Dermis microvascular lymphatic vessel endothelial cell (primary cell): ENCODE results near the gene PRAMEF8. TPM values are rescaled to one million over a fixed set of nuclear protein-coding genes. Genes with fewer than 3 reads are reported as not detected.

Experiments
- total RNA-seq: library from RNA; depleted of rRNA; stranded (reverse); fragments of >200 nt; gene quantifications from 2 replicates; pipeline ENCODE4 v1.2.1, GENCODE V29; 2014

PRAMEF8 gene
- total RNA-seq, 1 donor from 2014 or later, result not detected

Other genes with a start within 250 kb of the PRAMEF8 start
- not detected in 2 replicates for gene PRAMEF27, start 228.6 kb downstream of the PRAMEF8 start, total RNA-seq
- not detected in 2 replicates for gene HNRNPCL3, start 224.4 kb downstream of the PRAMEF8 start, total RNA-seq
- gene PRAMEF25, start 214.4 kb downstream of the PRAMEF8 start, total RNA-seq, result not detected in 2 replicates
- gene HNRNPCL2, start 168.3 kb downstream of the PRAMEF8 start, total RNA-seq, result not detected in 2 replicates
- gene PRAMEF26, start 129.1 kb downstream of the PRAMEF8 start, total RNA-seq, result not detected in 2 replicates
- gene HNRNPCL4, start 119.5 kb downstream of the PRAMEF8 start, total RNA-seq, result not detected in 2 replicates
- gene PRAMEF9, start 113.3 kb downstream of the PRAMEF8 start, total RNA-seq, result not detected in 2 replicates
- not detected in 2 replicates for gene PRAMEF13, start 83.7 kb downstream of the PRAMEF8 start, total RNA-seq
- not detected in 2 replicates for gene PRAMEF18, start 59.0 kb downstream of the PRAMEF8 start, total RNA-seq
- not detected in 2 replicates for gene PRAMEF5, start 30.9 kb downstream of the PRAMEF8 start, total RNA-seq
- not detected in 2 replicates for gene PRAMEF33, start 18.4 kb upstream of the PRAMEF8 start, total RNA-seq
- gene PRAMEF15, start 30.4 kb upstream of the PRAMEF8 start, total RNA-seq, result not detected in 2 replicates
- not detected in 2 replicates for gene PRAMEF14, start 62.0 kb upstream of the PRAMEF8 start, total RNA-seq
- gene PRAMEF19, start 86.8 kb upstream of the PRAMEF8 start, total RNA-seq, result not detected in 2 replicates
- gene PRAMEF17, start 104.5 kb upstream of the PRAMEF8 start, total RNA-seq, result not detected in 2 replicates
- not detected in 2 replicates for gene PRAMEF20, start 125.3 kb upstream of the PRAMEF8 start, total RNA-seq
- under 0.01 and 0.13 TPM in 2 replicates for gene LRRC38, start 228.9 kb upstream of the PRAMEF8 start, total RNA-seq